Activated effector memory CD4-positive, alpha-beta T cell treated with Interleukin-2 at 50 U/mL for 16 hours (primary cell): Measurements from ENCODE around the gene SERPINH1.
A peak's percentile ranks its signal among the peaks of the same experiment; 100 is the strongest.
"Not testable (repeated sequence)": the region's sequence is repeated elsewhere in the genome, so short reads cannot be mapped to it uniquely, and the experiment has no call there.

Experiments used
- DNase-seq: peaks from one replicate; pipeline ENCODE4 v3.0.0-alpha.2; 2020

SERPINH1 gene

GRCh38 chr11:75578977-75579376, 16.9 kb downstream of the SERPINH1 start:
- no peak for DNase-seq

GRCh38 chr11:75579841-75580240, 17.8 kb downstream of the SERPINH1 start:
- DNase-seq: no peak

GRCh38 chr11:75582506-75582894, 20.4 kb downstream of the SERPINH1 start:
- DNase-seq: no peak

- DNase-seq: peak; percentile 47
These were observed 21.1 kb downstream of the SERPINH1 start for GRCh38 chr11:75582895-75583717.

GRCh38 chr11:75583718-75584658, 21.9 kb downstream of the SERPINH1 start:
- DNase-seq: no peak

- DNase-seq: not testable (repeated sequence)
These were observed 22.7 kb downstream of the SERPINH1 start for GRCh38 chr11:75584659-75585292.

GRCh38 chr11:75585293-75585670, 23.2 kb downstream of the SERPINH1 start:
- no peak for DNase-seq

- DNase-seq: no peak
These were observed 24.3 kb downstream of the SERPINH1 start for GRCh38 chr11:75586395-75586794.

GRCh38 chr11:75588051-75588481, 26.0 kb downstream of the SERPINH1 start:
- no peak for DNase-seq

GRCh38 chr11:75589051-75589450, 27.0 kb downstream of the SERPINH1 start:
- no peak for DNase-seq

GRCh38 chr11:75589933-75590332, 27.9 kb downstream of the SERPINH1 start:
- no peak for DNase-seq

- no peak for DNase-seq
These were observed 29.3 kb downstream of the SERPINH1 start for GRCh38 chr11:75591371-75591770.

- no peak for DNase-seq
These were observed 29.9 kb downstream of the SERPINH1 start for GRCh38 chr11:75591966-75592365.

GRCh38 chr11:75592715-75593114, 30.7 kb downstream of the SERPINH1 start:
- DNase-seq: no peak

GRCh38 chr11:75593286-75593915, 31.3 kb downstream of the SERPINH1 start:
- no peak for DNase-seq

- no peak for DNase-seq
These were observed 32.2 kb downstream of the SERPINH1 start for GRCh38 chr11:75594211-75594610.

GRCh38 chr11:75595429-75595828, 33.4 kb downstream of the SERPINH1 start:
- no peak for DNase-seq

- no peak for DNase-seq
These were observed 34.9 kb downstream of the SERPINH1 start for GRCh38 chr11:75596914-75597313.

GRCh38 chr11:75597636-75598035, 35.6 kb downstream of the SERPINH1 start:
- DNase-seq: no peak

GRCh38 chr11:75598264-75598663, 36.2 kb downstream of the SERPINH1 start:
- no peak for DNase-seq

- no peak for DNase-seq
These were observed 36.8 kb downstream of the SERPINH1 start for GRCh38 chr11:75598900-75599299.

GRCh38 chr11:75600356-75600755, 38.3 kb downstream of the SERPINH1 start:
- no peak for DNase-seq

- DNase-seq: no peak
These were observed 39.4 kb downstream of the SERPINH1 start for GRCh38 chr11:75601494-75601893.
